Measurements from ENCODE around the gene LRRC18.

Gene LRRC18

GRCh38 chr10:48946891-48947500, 7.4 kb upstream of the LRRC18 start:
- DNase-seq (ENCODE audit: low read depth in 1 of 2, low spot score in 1 of 2), result no peak

- DNase-seq (ENCODE audit: low read depth in 1 of 2, low spot score in 1 of 2), result no peak
Observed at GRCh38 chr10:48946332-48946731, 6.7 kb upstream of the LRRC18 start.

DNA sequence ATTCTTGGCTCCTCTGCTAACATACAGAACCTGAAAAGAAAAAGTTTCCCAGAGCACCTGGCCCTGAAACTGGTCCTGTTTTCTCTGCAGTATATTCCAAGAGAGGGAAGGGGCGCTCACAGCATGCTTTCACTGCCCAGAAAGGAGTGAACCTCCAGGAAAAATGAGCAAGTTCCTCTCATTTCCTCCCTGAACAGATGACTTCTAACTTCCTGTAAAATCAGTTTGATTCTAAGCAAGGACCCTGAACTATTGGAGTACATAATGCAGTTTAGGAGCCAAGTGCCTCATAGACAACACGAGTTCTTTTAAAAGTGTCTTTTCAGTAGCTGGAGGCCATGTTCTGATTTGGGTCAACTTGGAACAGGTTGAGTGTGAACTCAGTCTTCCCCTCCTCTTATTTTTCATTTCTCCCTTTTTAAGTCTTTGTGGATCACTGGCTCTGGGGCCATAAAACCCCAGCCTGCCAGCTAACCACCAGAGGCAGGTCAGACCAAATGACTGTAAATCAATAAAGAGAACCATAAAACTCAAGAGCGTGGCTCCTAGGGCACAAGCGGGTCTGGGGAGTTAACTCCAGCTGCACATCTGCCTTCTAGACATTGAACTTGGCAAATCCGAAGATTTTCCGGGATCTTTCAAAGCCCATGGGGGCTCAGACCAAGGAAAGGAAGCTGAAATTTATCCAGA, 5.9 kb upstream of the LRRC18 start:
- no peak for DNase-seq (ENCODE audit: low read depth in 1 of 2, low spot score in 1 of 2)

- DNase-seq (ENCODE audit: low read depth in 1 of 2, low spot score in 1 of 2), result no peak
Observed at GRCh38 chr10:48944171-48944570, 4.5 kb upstream of the LRRC18 start.

- DNase-seq (ENCODE audit: low read depth in 1 of 2, low spot score in 1 of 2), result no peak
Observed at GRCh38 chr10:48943096-48943495, 3.5 kb upstream of the LRRC18 start.

- DNase-seq (ENCODE audit: low read depth in 1 of 2, low spot score in 1 of 2), result no peak
Observed at GRCh38 chr10:48941427-48942075, 1.9 kb upstream of the LRRC18 start.

GRCh38 chr10:48940958-48941357, 1.3 kb upstream of the LRRC18 start:
- no peak for DNase-seq (ENCODE audit: low read depth in 1 of 2, low spot score in 1 of 2)

DNA sequence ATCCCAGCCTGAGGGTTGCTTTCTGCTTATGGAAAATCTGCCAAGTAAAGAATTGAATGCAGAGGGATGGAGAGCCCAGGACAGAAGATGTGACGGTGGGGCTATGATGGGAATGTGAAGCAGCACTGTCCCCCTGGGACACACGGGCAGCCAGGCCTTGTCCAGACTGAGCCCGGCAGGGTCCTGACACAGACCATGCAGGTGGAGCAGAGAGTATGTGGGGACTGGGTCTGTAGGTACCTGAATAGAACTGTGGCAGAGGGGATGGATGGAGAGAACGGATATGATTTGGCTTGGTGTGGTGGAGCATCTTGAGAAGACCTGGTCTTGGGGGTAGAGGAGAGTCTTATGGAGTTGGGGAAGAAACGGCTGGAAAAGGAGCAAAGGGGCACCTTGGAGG, 732 bp upstream of the LRRC18 start:
- DNase-seq (ENCODE audit: low read depth in 1 of 2, low spot score in 1 of 2), result no peak

- DNase-seq (ENCODE audit: low read depth in 1 of 2, low spot score in 1 of 2), result no peak
Observed at GRCh38 chr10:48938990-48939536, 577 bp downstream of the LRRC18 start.

DNA sequence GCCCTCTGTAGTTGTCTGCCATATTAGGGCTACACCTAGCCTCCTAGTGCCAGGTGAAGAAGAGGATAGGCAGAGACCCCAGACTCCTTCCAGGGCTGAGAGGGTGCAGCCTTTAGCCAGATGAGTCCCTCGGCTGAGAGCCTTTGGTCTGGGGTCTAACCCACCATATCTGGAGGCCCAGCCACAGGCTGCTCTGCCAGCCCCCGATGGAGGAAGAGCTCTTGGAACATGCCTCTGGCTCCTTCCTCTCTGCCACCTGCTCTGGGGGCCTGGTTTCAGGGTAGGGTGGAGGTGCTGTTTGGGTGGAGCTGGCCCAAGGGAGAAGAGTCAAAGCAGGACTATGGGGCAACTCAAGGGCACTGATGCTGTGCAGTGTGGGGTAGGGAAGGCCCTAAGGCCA, 1.4 kb downstream of the LRRC18 start:
- DNase-seq (ENCODE audit: low read depth in 1 of 2, low spot score in 1 of 2), result no peak

DNA sequence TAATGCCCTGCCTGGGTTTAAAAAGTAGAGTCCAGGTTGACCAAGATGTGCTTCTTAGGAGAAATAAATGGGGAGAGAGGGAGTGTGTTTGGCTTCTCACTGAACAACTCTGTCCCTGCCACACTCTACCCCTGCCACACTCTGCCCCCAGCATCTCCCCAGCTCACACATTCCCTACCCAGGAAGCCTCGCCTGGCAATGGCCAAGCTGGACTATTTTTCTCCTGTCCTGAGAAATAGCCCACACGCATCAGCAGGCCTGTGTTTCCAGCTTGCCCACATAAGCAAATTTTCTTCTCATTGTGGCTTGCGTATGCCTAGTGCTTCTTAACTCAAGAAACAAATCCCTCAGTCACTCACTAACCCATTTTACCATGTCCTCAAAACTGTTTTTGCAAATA, 1.8 kb downstream of the LRRC18 start:
- DNase-seq (ENCODE audit: low read depth in 1 of 2, low spot score in 1 of 2), result no peak

- no peak for DNase-seq (ENCODE audit: low read depth in 1 of 2, low spot score in 1 of 2)
Observed at GRCh38 chr10:48935577-48935976, 4.1 kb downstream of the LRRC18 start.

GRCh38 chr10:48934672-48935501, 4.8 kb downstream of the LRRC18 start:
- DNase-seq (ENCODE audit: low read depth in 1 of 2, low spot score in 1 of 2), result no peak

- no peak for DNase-seq (ENCODE audit: low read depth in 1 of 2, low spot score in 1 of 2)
Observed at GRCh38 chr10:48932831-48933664, 6.6 kb downstream of the LRRC18 start.

- DNase-seq (ENCODE audit: low read depth in 1 of 2, low spot score in 1 of 2), result no peak
Observed at GRCh38 chr10:48931188-48931587, 8.5 kb downstream of the LRRC18 start.

DNA sequence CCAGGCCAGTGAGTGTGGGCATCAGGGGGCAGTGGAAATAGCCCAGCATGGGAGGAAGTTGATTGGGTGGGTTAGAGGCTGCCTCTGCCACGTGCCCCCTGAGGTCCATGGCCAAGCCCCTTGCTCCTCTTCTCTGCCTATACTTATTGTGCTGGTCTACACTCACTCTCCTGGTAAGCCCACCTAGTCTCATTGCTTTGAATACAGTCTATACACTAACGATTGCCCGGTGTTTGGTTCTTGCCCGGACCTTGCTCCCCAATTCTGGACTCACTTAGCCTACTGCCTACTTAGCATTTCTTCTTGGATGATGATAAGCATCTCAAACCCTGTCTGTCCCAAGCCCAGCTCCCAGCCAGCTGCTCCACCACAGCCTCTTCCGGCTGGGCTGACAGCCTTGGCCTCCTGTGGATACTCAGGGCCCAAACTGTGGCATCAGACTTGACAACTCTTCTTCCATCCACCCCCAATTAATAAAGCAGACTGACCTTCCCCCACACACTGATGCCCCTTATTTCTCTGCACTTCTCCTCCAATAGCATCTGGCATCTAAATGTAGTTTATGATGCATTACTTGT, 10.1 kb downstream of the LRRC18 start:
- DNase-seq (ENCODE audit: low read depth in 1 of 2, low spot score in 1 of 2), result no peak

DNA sequence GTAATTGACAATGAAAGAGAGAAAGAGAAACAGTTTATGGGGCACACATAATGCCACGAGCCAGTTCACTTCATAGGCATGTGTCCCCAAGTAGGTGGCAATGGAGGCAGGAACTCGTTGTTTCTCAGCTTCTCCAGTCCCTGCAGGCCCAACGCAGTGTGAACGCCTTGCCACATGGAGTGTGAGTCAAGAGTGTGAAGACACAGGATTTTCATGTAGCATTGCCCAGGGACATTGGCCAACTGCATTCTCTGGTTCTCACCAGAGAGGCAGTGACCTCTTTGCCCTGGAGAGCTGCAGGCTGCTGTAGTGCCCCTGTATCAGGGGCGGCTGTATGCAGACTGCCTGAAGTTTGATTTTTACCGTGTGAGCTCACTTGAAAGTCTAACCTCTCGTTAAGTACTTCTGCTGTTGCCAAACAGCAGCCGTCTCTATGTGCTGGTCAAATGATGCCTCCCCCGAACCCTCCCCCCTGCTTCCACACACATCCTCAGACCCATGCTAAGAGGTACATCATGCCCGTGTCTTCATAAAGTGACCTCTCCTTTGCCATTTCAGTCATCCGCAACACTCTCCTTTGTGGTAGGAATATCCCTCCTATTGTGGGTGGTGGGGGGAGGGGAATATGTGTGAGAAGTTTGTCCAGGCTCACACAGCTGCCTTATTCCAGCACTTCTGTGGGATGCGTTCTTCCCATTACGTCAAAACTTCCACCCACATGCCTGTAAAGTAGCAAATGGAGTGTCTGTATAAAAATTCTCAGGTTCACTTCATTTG, 12.7 kb downstream of the LRRC18 start:
- no peak for DNase-seq (ENCODE audit: low read depth in 1 of 2, low spot score in 1 of 2)

DNA sequence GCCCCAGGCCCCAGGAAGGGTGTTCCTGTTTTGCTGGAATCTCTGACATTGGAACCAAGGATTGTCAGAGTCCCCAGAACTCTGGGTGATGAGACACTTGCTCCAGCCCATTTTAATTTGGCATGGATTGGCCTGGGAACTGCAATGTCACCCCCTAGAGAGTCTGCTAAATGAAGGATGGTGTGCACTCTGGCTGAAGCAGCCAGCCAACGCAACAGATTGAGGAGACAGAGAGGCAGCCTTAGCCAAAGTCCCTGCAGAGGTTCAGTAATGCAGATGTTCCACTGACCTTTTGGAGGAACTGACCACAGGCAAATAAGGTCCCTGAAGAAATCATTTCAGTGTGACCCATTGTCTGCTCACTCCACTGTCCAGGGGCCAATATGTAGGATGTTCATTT, 13.4 kb downstream of the LRRC18 start:
- DNase-seq (ENCODE audit: low read depth in 1 of 2, low spot score in 1 of 2), result no peak

DNA sequence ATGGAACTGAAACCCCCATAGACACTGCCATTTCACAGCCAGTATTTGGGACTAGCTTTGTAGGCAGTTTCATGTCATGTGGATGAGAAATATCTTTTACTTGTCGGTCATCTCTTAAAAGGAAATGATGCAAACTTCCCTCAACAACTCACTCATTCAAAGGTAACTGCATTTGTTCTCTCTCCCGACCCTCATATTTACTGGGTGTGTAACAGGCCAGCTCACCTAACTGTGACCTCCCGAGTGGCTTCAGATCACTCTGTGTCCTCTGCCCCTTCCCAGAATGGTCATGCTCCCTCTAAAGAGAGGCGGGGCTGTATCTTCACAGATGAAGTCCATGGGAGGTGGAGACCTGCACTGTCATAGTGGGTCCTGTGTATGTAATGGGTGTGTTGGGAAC, 14.7 kb downstream of the LRRC18 start:
- DNase-seq (ENCODE audit: low read depth in 1 of 2, low spot score in 1 of 2), result no peak
